ENCODE data around the gene KCNIP1.

- no peak for TF ChIP-seq CTCF (IDR thresholded peaks at IDR 0.05; ENCODE audit: insufficient read depth, low read depth, low read length)
- no peak for TF ChIP-seq EZH2 (IDR thresholded peaks at IDR 0.05; ENCODE audit: insufficient read depth, low read length)
Measured at GRCh38 chr5:170470808-170471404, 32.9 kb upstream of the KCNIP1 start.
